Measurements from ENCODE around the gene CARF.
"Not testable (repeated sequence)": the region's sequence is repeated elsewhere in the genome, so short reads cannot be mapped to it uniquely, and the experiment has no call there.

Gene CARF

GRCh38 chr2:202982779-202983491, 70.9 kb downstream of the CARF start:
- Histone ChIP-seq H4K91ac (ENCODE audit: low read length) (no peak overlapping the region), H2BK12ac (ENCODE audit: low read length in 2 of 2) (no peak overlapping the region)

DNA sequence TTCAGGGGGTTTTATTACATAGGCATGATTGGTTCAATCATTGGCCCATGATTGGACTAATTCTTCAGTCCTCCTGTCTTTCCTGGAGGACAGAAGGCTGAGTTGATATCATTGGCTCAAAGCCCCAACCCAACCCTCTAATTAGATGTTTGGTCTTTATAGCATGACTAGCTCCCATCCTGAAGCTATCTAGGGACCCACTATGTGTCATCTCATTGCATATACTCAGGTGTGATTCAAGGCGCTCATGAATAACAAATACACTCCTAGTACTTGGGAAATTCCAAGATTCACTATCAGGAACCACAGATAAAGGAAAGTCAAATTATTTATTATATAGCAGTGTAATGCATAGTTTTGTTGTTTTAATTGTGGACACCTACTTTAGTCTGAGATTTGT, 77.7 kb downstream of the CARF start:
- Histone ChIP-seq H3K4me3 (ENCODE audit: insufficient read depth in 1 of 2, low read depth in 1 of 2, low read length in 2 of 2) (no peak overlapping the region), H2BK15ac (ENCODE audit: low read depth, poor library complexity, severe bottlenecking) (no peak overlapping the region), H4K8ac (ENCODE audit: low read length) (no peak overlapping the region), H3K23ac (ENCODE audit: low read length in 2 of 2) (no peak overlapping the region), H4K91ac (ENCODE audit: low read length) (no peak overlapping the region), H3K27me3 (ENCODE audit: control insufficient read depth in 1 of 2, insufficient read depth in 1 of 2, low read length in 2 of 2) (no peaks in the 10 kb centered on the region), H3K9me3 (ENCODE audit: control insufficient read depth, low read length) (no peaks in the 10 kb centered on the region), H3K36me3 (ENCODE audit: control insufficient read depth in 1 of 2, insufficient read depth in 2 of 2, low read depth in 1 of 2, low read length in 2 of 2) (no peaks in the 10 kb centered on the region), H3K4me1 (ENCODE audit: control insufficient read depth, insufficient read depth, low read depth, low read length) (no peaks in the 10 kb centered on the region), H2BK12ac (ENCODE audit: low read length in 2 of 2) (no peak overlapping the region), H3K4ac (ENCODE audit: low read depth in 1 of 2, low read length in 2 of 2) (no peak overlapping the region), H3K27ac (ENCODE audit: low read length, poor library complexity, severe bottlenecking) (no peak overlapping the region), H3K9ac (ENCODE audit: low read length) (no peak overlapping the region), H2BK5ac (ENCODE audit: low read depth, low read length, poor library complexity, severe bottlenecking) (no peak overlapping the region), H3K4me2 (ENCODE audit: low read length, poor library complexity, severe bottlenecking) (no peak overlapping the region), H2BK120ac (ENCODE audit: low read depth, low read length) (no peak overlapping the region), H2AK5ac (ENCODE audit: low read length, severe bottlenecking) (no peak overlapping the region), H3K14ac (ENCODE audit: low read length in 2 of 2) (no peak overlapping the region), H3K79me1 (replicated peaks; ENCODE audit: low read length, poor library complexity, severe bottlenecking) (no peaks in the 10 kb centered on the region), H2AFZ (ENCODE audit: low read depth, low read length) (no peak overlapping the region), H3K18ac (ENCODE audit: low read depth in 1 of 2, low read length in 2 of 2) (no peak overlapping the region)
- no CpG with 5 or more reads among the region's 1 CpG for WGBS
- DNase-seq, result no peak

More at GRCh38 chr2:202982779-202983491, 70.9 kb downstream of the CARF start:
- Histone ChIP-seq H3K18ac (ENCODE audit: low read depth in 1 of 2, low read length in 2 of 2) (no peak overlapping the region), H3K9me3 (ENCODE audit: control insufficient read depth, low read length) (no peaks in the 10 kb centered on the region), H2BK15ac (ENCODE audit: low read depth, poor library complexity, severe bottlenecking) (no peak overlapping the region), H3K36me3 (ENCODE audit: control insufficient read depth in 1 of 2, insufficient read depth in 2 of 2, low read depth in 1 of 2, low read length in 2 of 2) (peaks cover 2 to 42% of the 10 kb centered on the region in 2 experiments), H3K4me2 (ENCODE audit: low read length, poor library complexity, severe bottlenecking) (no peak overlapping the region), H2AK5ac (ENCODE audit: low read length, severe bottlenecking) (no peak overlapping the region), H3K14ac (ENCODE audit: low read length in 2 of 2) (no peak overlapping the region), H3K27me3 (ENCODE audit: control insufficient read depth in 1 of 2, insufficient read depth in 1 of 2, low read length in 2 of 2) (no peaks in the 10 kb centered on the region), H3K23ac (ENCODE audit: low read length in 2 of 2) (no peak overlapping the region), H2BK5ac (ENCODE audit: low read depth, low read length, poor library complexity, severe bottlenecking) (no peak overlapping the region), H3K4me3 (ENCODE audit: insufficient read depth in 1 of 2, low read depth in 1 of 2, low read length in 2 of 2) (no peak overlapping the region), H3K27ac (ENCODE audit: low read length, poor library complexity, severe bottlenecking) (no peak overlapping the region), H4K8ac (ENCODE audit: low read length) (no peak overlapping the region), H3K4ac (ENCODE audit: low read depth in 1 of 2, low read length in 2 of 2) (no peak overlapping the region), H3K79me1 (replicated peaks; ENCODE audit: low read length, poor library complexity, severe bottlenecking) (no peaks in the 10 kb centered on the region), H2AFZ (ENCODE audit: low read depth, low read length) (no peak overlapping the region), H2BK120ac (ENCODE audit: low read depth, low read length) (no peak overlapping the region), H3K9ac (ENCODE audit: low read length) (no peak overlapping the region), H3K4me1 (ENCODE audit: control insufficient read depth, insufficient read depth, low read depth, low read length) (no peaks in the 10 kb centered on the region)
- DNase-seq, result no peak
- WGBS, result 95% methylated on average over 2 of the region's 3 CpGs

GRCh38 chr2:202990501-202990900, 78.4 kb downstream of the CARF start:
- no CpG with 5 or more reads among the region's 3 CpGs for WGBS
- Histone ChIP-seq H3K79me1 (replicated peaks; ENCODE audit: low read length, poor library complexity, severe bottlenecking) (no peaks in the 10 kb centered on the region), H4K91ac (ENCODE audit: low read length) (no peak overlapping the region)

DNA sequence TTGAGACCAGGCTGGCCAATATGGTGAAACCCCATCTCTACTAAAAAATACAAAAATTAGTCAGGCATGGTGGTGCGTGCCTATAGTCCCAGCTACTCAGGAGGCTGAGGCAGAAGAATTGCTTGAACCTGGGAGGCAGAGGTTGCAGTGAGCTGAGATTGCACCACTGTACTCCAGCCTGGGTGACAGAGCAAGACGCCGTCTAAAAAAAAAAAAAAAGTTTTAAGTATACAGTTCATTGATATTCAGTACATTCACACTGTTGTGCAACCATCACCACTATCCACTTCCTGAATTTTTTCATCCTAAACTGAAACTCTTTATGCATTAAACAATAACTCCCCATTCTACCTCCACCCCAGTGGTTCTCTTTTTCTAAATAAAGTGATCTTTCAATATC, 85.0 kb downstream of the CARF start:
- 83% methylated on average over 1 of the region's 3 CpGs for WGBS
- not testable (repeated sequence) for H3K14ac ChIP-seq (ENCODE audit: low read length in 2 of 2); H2BK5ac ChIP-seq (ENCODE audit: low read depth, low read length, poor library complexity, severe bottlenecking); H3K4me2 ChIP-seq (ENCODE audit: low read length, poor library complexity, severe bottlenecking); H3K27me3 ChIP-seq (ENCODE audit: control insufficient read depth in 1 of 2, insufficient read depth in 1 of 2, low read length in 2 of 2); H2AK5ac ChIP-seq (ENCODE audit: low read length, severe bottlenecking); H3K23ac ChIP-seq (ENCODE audit: low read length in 2 of 2); H2BK15ac ChIP-seq (ENCODE audit: low read depth, poor library complexity, severe bottlenecking); H3K4me1 ChIP-seq (ENCODE audit: control insufficient read depth, insufficient read depth, low read depth, low read length); H4K8ac ChIP-seq (ENCODE audit: low read length); H3K27ac ChIP-seq (ENCODE audit: low read length, poor library complexity, severe bottlenecking); H2AFZ ChIP-seq (ENCODE audit: low read depth, low read length); H3K18ac ChIP-seq (ENCODE audit: low read depth in 1 of 2, low read length in 2 of 2); H2BK12ac ChIP-seq (ENCODE audit: low read length in 2 of 2); H3K9me3 ChIP-seq (ENCODE audit: control insufficient read depth, low read length); H2BK120ac ChIP-seq (ENCODE audit: low read depth, low read length); H3K9ac ChIP-seq (ENCODE audit: low read length); H4K91ac ChIP-seq (ENCODE audit: low read length); H3K79me1 ChIP-seq (replicated peaks; ENCODE audit: low read length, poor library complexity, severe bottlenecking); H3K4ac ChIP-seq (ENCODE audit: low read depth in 1 of 2, low read length in 2 of 2); H3K4me3 ChIP-seq (ENCODE audit: insufficient read depth in 1 of 2, low read depth in 1 of 2, low read length in 2 of 2); H3K36me3 ChIP-seq (ENCODE audit: control insufficient read depth in 1 of 2, insufficient read depth in 2 of 2, low read depth in 1 of 2, low read length in 2 of 2)
- peak; percentile 66 for DNase-seq

More at GRCh38 chr2:202990501-202990900, 78.4 kb downstream of the CARF start:
- no peak for DNase-seq
- Histone ChIP-seq H3K18ac (ENCODE audit: low read depth in 1 of 2, low read length in 2 of 2) (no peak overlapping the region), H3K27me3 (ENCODE audit: control insufficient read depth in 1 of 2, insufficient read depth in 1 of 2, low read length in 2 of 2) (no peaks in the 10 kb centered on the region), H3K9me3 (ENCODE audit: control insufficient read depth, low read length) (no peaks in the 10 kb centered on the region), H3K27ac (ENCODE audit: low read length, poor library complexity, severe bottlenecking) (no peak overlapping the region), H3K23ac (ENCODE audit: low read length in 2 of 2) (no peak overlapping the region), H2BK12ac (ENCODE audit: low read length in 2 of 2) (no peak overlapping the region), H2BK120ac (ENCODE audit: low read depth, low read length) (no peak overlapping the region), H2AK5ac (ENCODE audit: low read length, severe bottlenecking) (no peak overlapping the region), H2BK15ac (ENCODE audit: low read depth, poor library complexity, severe bottlenecking) (no peak overlapping the region), H3K14ac (ENCODE audit: low read length in 2 of 2) (no peak overlapping the region), H3K4ac (ENCODE audit: low read depth in 1 of 2, low read length in 2 of 2) (no peak overlapping the region), H3K36me3 (ENCODE audit: control insufficient read depth in 1 of 2, insufficient read depth in 2 of 2, low read depth in 1 of 2, low read length in 2 of 2) (no peaks in the 10 kb centered on the region), H2BK5ac (ENCODE audit: low read depth, low read length, poor library complexity, severe bottlenecking) (no peak overlapping the region), H2AFZ (ENCODE audit: low read depth, low read length) (no peak overlapping the region), H3K4me2 (ENCODE audit: low read length, poor library complexity, severe bottlenecking) (no peak overlapping the region), H3K9ac (ENCODE audit: low read length) (no peak overlapping the region), H4K8ac (ENCODE audit: low read length) (no peak overlapping the region), H3K4me3 (ENCODE audit: insufficient read depth in 1 of 2, low read depth in 1 of 2, low read length in 2 of 2) (no peak overlapping the region), H3K4me1 (ENCODE audit: control insufficient read depth, insufficient read depth, low read depth, low read length) (no peaks in the 10 kb centered on the region)

All from mesenchymal stem cell (in vitro differentiated cells and primary cell).